Measurements from ENCODE around the gene PCDHGA8. TPM values are rescaled to one million over a fixed set of nuclear protein-coding genes. Genes with fewer than 3 reads are reported as not detected.
"Not testable (repeated sequence)": the region's sequence is repeated elsewhere in the genome, so short reads cannot be mapped to it uniquely, and the experiment has no call there.

Gene PCDHGA8
- total RNA-seq, 1 donor from 2014 or later, result 1.0 TPM

DNA sequence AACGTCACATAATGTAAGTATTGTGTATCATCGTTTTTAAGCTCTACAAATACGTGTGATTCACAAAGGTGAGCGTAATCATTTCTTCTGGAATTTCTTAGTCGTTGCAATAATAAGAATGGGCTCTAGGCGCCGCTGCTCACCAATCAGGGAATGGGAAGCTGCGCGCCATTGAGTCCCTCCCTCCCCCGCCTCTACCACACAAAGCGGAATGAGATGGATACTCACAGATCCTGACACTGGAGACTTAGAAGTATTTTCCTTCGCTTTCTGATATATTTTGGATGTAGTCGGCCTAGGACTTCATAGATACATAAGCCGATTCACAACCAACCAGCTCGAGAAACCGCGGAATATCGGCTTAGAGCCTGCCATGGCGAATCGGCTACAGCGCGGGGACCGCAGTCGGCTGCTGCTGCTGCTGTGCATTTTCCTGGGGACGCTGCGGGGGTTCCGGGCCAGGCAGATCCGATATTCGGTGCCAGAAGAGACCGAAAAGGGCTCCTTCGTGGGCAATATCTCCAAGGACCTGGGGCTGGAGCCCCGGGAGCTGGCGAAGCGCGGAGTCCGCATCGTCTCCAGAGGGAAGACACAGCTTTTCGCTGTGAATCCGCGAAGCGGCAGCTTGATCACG, 28.5 kb downstream of the PCDHGA8 start, which contains the start of gene PCDHGA11:
TSS of gene PCDHGA11 (plus strand) at position 197 of the 634 bp plus-strand sequence. CDS start at position 374, 177 bp downstream.
- no peak for DNase-seq (ENCODE audit: low read depth)
- H3K4me3 ChIP-seq (ENCODE audit: low read depth, low read length), result peak within 1 kb of the TSS; percentile 46
- TF ChIP-seq CTCF (conservative IDR thresholded peaks at IDR 0.05; ENCODE audit: low read depth, low read length), result peak; percentile 52

DNA sequence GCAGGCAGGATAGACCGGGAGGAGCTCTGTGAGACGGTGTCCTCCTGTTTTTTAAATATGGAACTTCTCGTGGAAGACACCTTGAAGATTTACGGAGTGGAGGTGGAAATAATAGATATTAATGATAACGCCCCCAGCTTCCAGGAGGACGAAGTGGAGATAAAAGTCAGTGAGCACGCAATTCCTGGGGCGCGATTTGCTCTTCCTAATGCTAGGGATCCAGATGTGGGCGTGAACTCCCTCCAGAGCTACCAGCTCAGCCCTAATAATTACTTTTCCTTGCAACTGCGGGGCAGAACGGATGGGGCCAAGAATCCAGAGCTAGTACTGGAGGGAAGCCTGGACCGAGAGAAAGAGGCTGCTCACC, 29.0 kb downstream of the PCDHGA8 start:
- no peak for TF ChIP-seq CTCF (conservative IDR thresholded peaks at IDR 0.05; ENCODE audit: low read depth, low read length)
- H3K4me3 ChIP-seq (ENCODE audit: low read depth, low read length), result peak overlapping the region; percentile 46
- no peak for DNase-seq (ENCODE audit: low read depth)

- H3K4me3 ChIP-seq (ENCODE audit: low read depth, low read length), result no peak overlapping the region
- no peak for TF ChIP-seq CTCF (conservative IDR thresholded peaks at IDR 0.05; ENCODE audit: low read depth, low read length)
Measured at GRCh38 chr5:141422742-141423291, 30.4 kb downstream of the PCDHGA8 start.

GRCh38 chr5:141427783-141428426, 35.5 kb downstream of the PCDHGA8 start:
- no peak for DNase-seq (ENCODE audit: low read depth)
- no peak overlapping the region for H3K4me3 ChIP-seq (ENCODE audit: low read depth, low read length)
- TF ChIP-seq CTCF (conservative IDR thresholded peaks at IDR 0.05; ENCODE audit: low read depth, low read length), result no peak

More at GRCh38 chr5:141422742-141423291, 30.4 kb downstream of the PCDHGA8 start:
- DNase-seq (ENCODE audit: low read depth), result no peak

- H3K4me3 ChIP-seq (ENCODE audit: low read depth, low read length), result peak within 1 kb of the TSS; percentile 27
- no peak for DNase-seq (ENCODE audit: low read depth)
- TF ChIP-seq CTCF (conservative IDR thresholded peaks at IDR 0.05; ENCODE audit: low read depth, low read length), result peak; percentile 51
Measured at GRCh38 chr5:141430332-141431113, 38.1 kb downstream of the PCDHGA8 start, which contains the start of gene PCDHGA12. Gene PCDHGA12, plus strand, starts transcription at chr5:141430507. Its CDS starts 253 bp downstream, at chr5:141430760.

DNA sequence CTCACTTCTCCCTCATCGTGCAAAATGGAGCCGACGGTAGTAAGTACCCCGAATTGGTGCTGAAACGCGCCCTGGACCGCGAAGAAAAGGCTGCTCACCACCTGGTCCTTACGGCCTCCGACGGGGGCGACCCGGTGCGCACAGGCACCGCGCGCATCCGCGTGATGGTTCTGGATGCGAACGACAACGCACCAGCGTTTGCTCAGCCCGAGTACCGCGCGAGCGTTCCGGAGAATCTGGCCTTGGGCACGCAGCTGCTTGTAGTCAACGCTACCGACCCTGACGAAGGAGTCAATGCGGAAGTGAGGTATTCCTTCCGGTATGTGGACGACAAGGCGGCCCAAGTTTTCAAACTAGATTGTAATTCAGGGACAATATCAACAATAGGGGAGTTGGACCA, 38.9 kb downstream of the PCDHGA8 start:
- DNase-seq (ENCODE audit: low read depth), result no peak

GRCh38 chr5:141432308-141432707, 39.9 kb downstream of the PCDHGA8 start:
- not testable (repeated sequence) for DNase-seq (ENCODE audit: low read depth)

More for the DNA sequence above, 38.9 kb downstream of the PCDHGA8 start:
- no peak overlapping the region for H3K4me3 ChIP-seq (ENCODE audit: low read depth, low read length)
- no peak for TF ChIP-seq CTCF (conservative IDR thresholded peaks at IDR 0.05; ENCODE audit: low read depth, low read length)

GRCh38 chr5:141432726-141433125, 40.3 kb downstream of the PCDHGA8 start:
- not testable (repeated sequence) for DNase-seq (ENCODE audit: low read depth); H3K4me3 ChIP-seq (ENCODE audit: low read depth, low read length)

More at GRCh38 chr5:141432308-141432707, 39.9 kb downstream of the PCDHGA8 start:
- H3K4me3 ChIP-seq (ENCODE audit: low read depth, low read length), result not testable (repeated sequence)
